HG02678 (cell line): ENCODE measurements around the gene DCLK1.

Experiments
- ATAC-seq: cut with Tn5 transposase; IDR thresholded peaks from one replicate; pipeline ENCODE4 v1.9.1; 2021; ENCODE audit warnings: mild to moderate bottlenecking, moderate library complexity; ENCODE audit not compliant: unreplicated experiment

Gene DCLK1

GRCh38 chr13:36131222-36131930, at the start of gene DCLK1:
TSS of gene DCLK1 (minus strand) at chr13:36131382.
- ATAC-seq: no peak

GRCh38 chr13:36175621-36176020, 44.4 kb upstream of the DCLK1 start:
- no peak for ATAC-seq

GRCh38 chr13:36174923-36175322, 43.7 kb upstream of the DCLK1 start:
- no peak for ATAC-seq

- ATAC-seq: no peak
Observed at GRCh38 chr13:36173571-36174322, 42.6 kb upstream of the DCLK1 start.

GRCh38 chr13:36166046-36166445, 34.9 kb upstream of the DCLK1 start:
- ATAC-seq: no peak

GRCh38 chr13:36163809-36164308, 32.7 kb upstream of the DCLK1 start:
- ATAC-seq: no peak

- ATAC-seq: no peak
Observed at GRCh38 chr13:36163286-36163685, 32.1 kb upstream of the DCLK1 start.

GRCh38 chr13:36160297-36160696, 29.1 kb upstream of the DCLK1 start:
- ATAC-seq: no peak

GRCh38 chr13:36158611-36159010, 27.4 kb upstream of the DCLK1 start:
- no peak for ATAC-seq

GRCh38 chr13:36157480-36157879, 26.3 kb upstream of the DCLK1 start:
- ATAC-seq: no peak

- no peak for ATAC-seq
Observed at GRCh38 chr13:36154567-36155291, 23.5 kb upstream of the DCLK1 start.

- no peak for ATAC-seq
Observed at GRCh38 chr13:36151591-36151990, 20.4 kb upstream of the DCLK1 start.

- ATAC-seq: no peak
Observed at GRCh38 chr13:36148446-36148845, 17.3 kb upstream of the DCLK1 start.

GRCh38 chr13:36147330-36147729, 16.1 kb upstream of the DCLK1 start:
- ATAC-seq: no peak

GRCh38 chr13:36146511-36147269, 15.5 kb upstream of the DCLK1 start:
- ATAC-seq: no peak

GRCh38 chr13:36143738-36144137, 12.6 kb upstream of the DCLK1 start:
- ATAC-seq: no peak

GRCh38 chr13:36142735-36143134, 11.6 kb upstream of the DCLK1 start:
- ATAC-seq: no peak

- no peak for ATAC-seq
Observed at GRCh38 chr13:36135876-36136275, 4.7 kb upstream of the DCLK1 start.

GRCh38 chr13:36134632-36135031, 3.5 kb upstream of the DCLK1 start:
- no peak for ATAC-seq

GRCh38 chr13:36133950-36134626, 2.9 kb upstream of the DCLK1 start:
- no peak for ATAC-seq
